Activated CD8-positive, alpha-beta T cell treated with anti-CD3 and anti-CD28 coated beads for 36 hours (primary cell): Measurements from ENCODE around the gene GTPBP3. TPM values are rescaled to one million over a fixed set of nuclear protein-coding genes. Genes with fewer than 3 reads are reported as not detected.

Experiments
- ATAC-seq: fragments of 200-7000 bp; cut with Tn5 transposase; one replicate; pipeline ENCODE4 v1.10.0; 2021; ENCODE audit warnings: mild to moderate bottlenecking, moderate library complexity
- CTCF ChIA-PET: fragments of 350-600 bp; sonication (Branson Sonifier 250); formaldehyde crosslinking; loops from one replicate; lab custom pipeline; 2021; ENCODE audit warnings: antibody characterized with exemption; lab: Charles Lee
- POLR2A ChIA-PET: fragments of 350-600 bp; sonication (Branson Sonifier 250); formaldehyde crosslinking; loops from one replicate; lab custom pipeline; 2021; ENCODE audit warnings: antibody characterized with exemption; lab: Charles Lee
- DNase-seq: peaks from one replicate; pipeline ENCODE4 v3.0.0-alpha.2; 2020
- H3K27ac Mint-ChIP-seq: one replicate; pipeline ENCODE4 v1.8.0; 2021; ENCODE audit warnings: mild to moderate bottlenecking, mixed read lengths
- H3K27me3 Mint-ChIP-seq: one replicate; pipeline ENCODE4 v1.8.0; 2021; ENCODE audit warnings: mixed read lengths
- H3K36me3 Mint-ChIP-seq: one replicate; pipeline ENCODE4 v1.8.0; 2021; ENCODE audit warnings: low read depth, mixed read lengths
- H3K4me1 Mint-ChIP-seq: one replicate; pipeline ENCODE4 v1.8.0; 2021; ENCODE audit warnings: low read depth, mixed read lengths
- H3K4me3 Mint-ChIP-seq: one replicate; pipeline ENCODE4 v1.8.0; 2021; ENCODE audit warnings: mild to moderate bottlenecking, moderate library complexity, mixed read lengths
- H3K9me3 Mint-ChIP-seq: one replicate; pipeline ENCODE4 v1.8.0; 2021; ENCODE audit warnings: mixed read lengths
- intact Hi-C: fragments of 100-400 bp; cut with micrococcal nuclease; formaldehyde crosslinking; loops from one replicate; pipeline ENCODE4 v1.10.0; 2022
- total RNA-seq, 2 experiments: library from RNA; stranded (reverse); gene quantifications; one replicate each; pipeline ENCODE4 v1.2.3, GENCODE V29; 2021
- TF ChIP-seq, protein P1 (sequence below): fragments of 200-600 bp; IDR thresholded peaks from one replicate; pipeline ENCODE4 v1.8.0; 2022; ENCODE audit warnings: antibody characterized with exemption, mild to moderate bottlenecking

The GTPBP3 gene
- total RNA-seq, 2 experiments from 2014 or later, result 43.8 to 45.4 TPM

DNA sequence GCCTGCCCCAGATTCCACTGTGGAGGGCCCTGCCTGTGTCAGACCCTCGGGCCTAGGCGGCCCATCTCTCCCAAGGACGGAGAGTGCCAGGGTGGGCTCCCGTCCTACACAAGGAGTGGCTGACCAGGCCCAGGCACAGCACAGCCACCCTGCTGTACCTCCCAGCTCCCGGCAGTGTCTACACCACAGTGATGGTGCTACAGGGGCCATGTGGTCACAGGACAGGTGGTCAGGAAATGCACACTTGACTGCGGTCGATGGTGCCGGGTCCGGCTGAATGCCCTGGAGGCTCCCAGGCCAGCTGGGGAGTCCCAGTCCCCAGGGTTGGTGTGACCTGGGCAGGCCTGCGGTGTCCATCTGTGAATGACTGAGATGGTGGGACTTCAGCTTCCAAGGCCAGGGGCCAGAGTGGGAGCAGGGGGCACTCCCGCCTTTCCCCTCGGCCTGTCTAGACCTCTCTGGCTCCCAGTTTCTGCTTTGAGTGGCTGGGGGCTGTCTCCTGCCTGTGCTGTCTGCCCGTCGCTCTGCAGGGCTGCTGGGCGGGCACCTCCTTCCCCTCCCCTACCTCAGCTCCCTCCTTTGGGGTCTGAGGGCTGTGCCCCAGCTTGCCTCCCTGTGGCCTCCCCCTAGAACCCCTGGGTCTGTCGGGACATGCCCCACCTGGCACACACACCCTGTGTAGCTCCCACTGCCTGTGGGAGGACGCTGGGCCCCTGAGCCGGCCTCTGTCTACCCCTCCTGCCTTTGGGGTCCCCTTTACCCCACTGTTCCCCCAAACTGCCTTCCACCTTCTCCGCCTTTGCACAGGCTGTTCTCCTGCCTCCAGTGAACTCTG lies 15.5 kb upstream of the GTPBP3 start:
- H3K9me3 Mint-ChIP-seq, result no peaks in the 10 kb centered on the region
- H3K4me3 Mint-ChIP-seq, result no peak overlapping the region
- ATAC-seq, result no peak
- TF ChIP-seq, protein P1, sequence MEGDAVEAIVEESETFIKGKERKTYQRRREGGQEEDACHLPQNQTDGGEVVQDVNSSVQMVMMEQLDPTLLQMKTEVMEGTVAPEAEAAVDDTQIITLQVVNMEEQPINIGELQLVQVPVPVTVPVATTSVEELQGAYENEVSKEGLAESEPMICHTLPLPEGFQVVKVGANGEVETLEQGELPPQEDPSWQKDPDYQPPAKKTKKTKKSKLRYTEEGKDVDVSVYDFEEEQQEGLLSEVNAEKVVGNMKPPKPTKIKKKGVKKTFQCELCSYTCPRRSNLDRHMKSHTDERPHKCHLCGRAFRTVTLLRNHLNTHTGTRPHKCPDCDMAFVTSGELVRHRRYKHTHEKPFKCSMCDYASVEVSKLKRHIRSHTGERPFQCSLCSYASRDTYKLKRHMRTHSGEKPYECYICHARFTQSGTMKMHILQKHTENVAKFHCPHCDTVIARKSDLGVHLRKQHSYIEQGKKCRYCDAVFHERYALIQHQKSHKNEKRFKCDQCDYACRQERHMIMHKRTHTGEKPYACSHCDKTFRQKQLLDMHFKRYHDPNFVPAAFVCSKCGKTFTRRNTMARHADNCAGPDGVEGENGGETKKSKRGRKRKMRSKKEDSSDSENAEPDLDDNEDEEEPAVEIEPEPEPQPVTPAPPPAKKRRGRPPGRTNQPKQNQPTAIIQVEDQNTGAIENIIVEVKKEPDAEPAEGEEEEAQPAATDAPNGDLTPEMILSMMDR, result no peak
- peaks cover 3% of the 10 kb centered on the region for H3K4me1 Mint-ChIP-seq
- intact Hi-C loops, result no loop called here
- H3K27ac Mint-ChIP-seq, result no peak overlapping the region
- no peak for DNase-seq
- ChIA-PET CTCF (interaction anchor here (0.6 kb wide), 1 partner anchor 33 kb away, joined by 3 read pairs; no protein-coding TSS in a partner anchor), POLR2A (interaction anchor here (0.9 to 1.3 kb wide), 5 partner anchors 10 to 85 kb away, joined by 3 to 6 read pairs (median 5); no protein-coding TSS in a partner anchor)
- no peaks in the 10 kb centered on the region for H3K27me3 Mint-ChIP-seq
- H3K36me3 Mint-ChIP-seq, result peaks cover 17% of the 10 kb centered on the region

DNA sequence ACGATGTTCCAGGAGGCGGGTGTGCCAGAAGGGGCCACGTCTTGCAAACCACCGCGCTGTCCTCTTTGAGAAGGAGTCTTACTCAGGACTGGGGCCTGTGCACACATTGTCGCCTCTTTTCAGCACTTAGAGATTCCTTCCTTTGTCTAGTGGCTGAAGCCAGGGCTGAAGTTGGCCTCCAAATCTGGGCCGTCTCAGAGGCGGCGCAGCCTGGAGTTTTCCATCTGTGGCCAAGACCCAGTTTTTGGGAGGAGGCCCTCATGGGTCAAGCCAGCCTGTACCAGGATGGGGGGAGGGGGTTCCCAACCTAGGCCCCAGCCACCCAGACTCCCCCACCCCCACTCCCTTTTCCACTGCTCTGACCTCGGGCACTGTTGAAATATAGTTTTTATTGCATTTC lies 14.5 kb upstream of the GTPBP3 start:
- Mint-ChIP-seq H3K4me1 (peaks cover 5% of the 10 kb centered on the region), H3K27ac (no peak overlapping the region), H3K27me3 (no peaks in the 10 kb centered on the region), H3K36me3 (peaks cover 15% of the 10 kb centered on the region), H3K9me3 (no peaks in the 10 kb centered on the region), H3K4me3 (peak overlapping the region; percentile 5)
- ATAC-seq, result no peak
- TF ChIP-seq, protein P1, result no peak
- CTCF ChIA-PET, result no interaction called here
- POLR2A ChIA-PET, result no interaction called here
- intact Hi-C loops, result no loop called here
- DNase-seq, result no peak

DNA sequence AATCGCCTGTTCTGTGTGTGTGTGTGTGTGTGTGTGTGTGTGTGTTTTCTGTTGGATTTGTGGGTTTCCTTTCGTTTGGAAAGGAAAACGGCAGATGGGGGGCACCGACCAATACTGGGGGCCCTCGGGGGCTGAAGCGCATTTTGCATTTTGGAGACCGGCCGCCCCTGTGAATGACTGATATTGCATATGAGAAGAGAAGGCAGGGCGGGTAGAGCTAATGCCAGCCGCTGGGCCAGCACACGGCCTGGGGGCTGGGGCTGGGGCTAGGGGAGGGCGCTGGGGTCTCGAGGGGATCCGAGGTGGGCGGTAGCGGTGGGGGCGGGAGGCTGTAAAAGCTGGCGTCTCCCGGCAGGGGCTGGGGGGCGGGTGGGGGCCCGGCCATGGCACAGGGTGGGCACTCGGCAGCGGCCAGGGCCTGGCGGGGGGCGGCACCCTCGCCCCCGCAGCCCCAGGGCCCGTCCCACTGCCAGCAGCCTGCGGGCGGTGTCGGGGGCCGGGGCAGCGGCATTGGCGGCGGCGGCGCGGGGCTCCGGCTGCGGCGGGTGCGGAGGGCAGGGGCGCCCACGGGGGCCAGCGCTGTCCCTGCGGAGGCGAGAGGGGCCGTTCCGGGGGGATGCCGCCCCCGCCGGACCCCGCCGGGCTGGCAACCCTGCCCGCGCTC lies 13.9 kb upstream of the GTPBP3 start:
- POLR2A ChIA-PET, result interaction anchor here (1.2 to 1.8 kb wide), 2 partner anchors 10 to 14 kb away, joined by 4 to 9 read pairs; partner anchors contain the start of genes ANO8 and DDA1
- ATAC-seq, result no peak
- CTCF ChIA-PET, result interaction anchor here (1.0 kb wide), 1 partner anchor 18 kb away, joined by 3 read pairs; no protein-coding TSS in a partner anchor

DNA sequence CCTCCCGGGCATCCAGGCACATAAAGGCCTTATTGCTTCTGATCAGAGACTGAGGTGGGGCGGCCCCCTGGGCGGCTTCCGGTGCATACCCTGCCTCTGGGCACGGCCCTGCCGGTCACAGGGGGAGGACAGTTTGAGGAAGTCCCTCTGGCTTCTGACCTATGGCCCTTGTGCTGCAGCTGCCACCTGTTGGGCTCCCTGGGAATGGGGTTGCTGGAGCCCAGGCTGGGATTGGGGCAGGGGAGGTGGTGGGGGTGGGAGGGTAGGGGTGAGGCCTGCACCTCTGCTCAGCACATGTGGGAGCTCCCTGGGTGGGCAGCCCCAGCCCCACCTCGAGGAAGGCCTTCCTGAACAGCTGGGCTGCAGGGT lies 13.4 kb upstream of the GTPBP3 start:
- TF ChIP-seq, protein P1, result peak; percentile 14
- Mint-ChIP-seq H3K27me3 (no peaks in the 10 kb centered on the region), H3K4me3 (no peak overlapping the region), H3K9me3 (no peaks in the 10 kb centered on the region), H3K27ac (no peak overlapping the region), H3K36me3 (peaks cover 14% of the 10 kb centered on the region), H3K4me1 (peaks cover 5% of the 10 kb centered on the region)
- ChIA-PET CTCF (interaction anchor here (1.0 kb wide), 1 partner anchor 19 kb away, joined by 3 read pairs; no protein-coding TSS in a partner anchor), POLR2A (interaction anchor here (1.2 to 1.8 kb wide), 3 partner anchors 10 to 44 kb away, joined by 3 to 9 read pairs (median 4); partner anchors contain the start of genes ANO8 and DDA1)
- intact Hi-C loops, result no loop called here
- ATAC-seq (peak; percentile 35), DNase-seq (peak; percentile 57)

More for the DNA sequence above, 13.9 kb upstream of the GTPBP3 start:
- no peaks in the 10 kb centered on the region for H3K27me3 Mint-ChIP-seq
- H3K9me3 Mint-ChIP-seq, result no peaks in the 10 kb centered on the region
- H3K4me1 Mint-ChIP-seq, result peaks cover 5% of the 10 kb centered on the region
- TF ChIP-seq, protein P1, result no peak
- DNase-seq, result no peak
- H3K4me3 Mint-ChIP-seq, result peak overlapping the region; percentile 5
- H3K36me3 Mint-ChIP-seq, result peaks cover 14% of the 10 kb centered on the region
- no peak overlapping the region for H3K27ac Mint-ChIP-seq
- intact Hi-C loops, result no loop called here
